Small intestine (tissue), 7 donors: ENCODE results near the gene PRM3. TPM values are rescaled to one million over a fixed set of nuclear protein-coding genes. Genes with fewer than 3 reads are reported as not detected.
A peak's percentile ranks its signal among the peaks of the same experiment; 100 is the strongest.

Experiments
- DNase-seq, 2 donors: peaks; one replicate each; pipeline versions ENCODE4 v3.0.0 to v3.0.0-alpha.2; 2013
- FAIRE-seq: peaks from 2 replicates; lab custom pipeline; 2012; peaks lifted over from hg19 to GRCh38; lab: Jason Lieb, UNC
- H3K27ac ChIP-seq, 3 donors: one replicate each; pipeline ENCODE4 v1.5.1; 2013; ENCODE audit warnings: low read length in 2 of 3, mild to moderate bottlenecking in 2 of 3, control low read depth in 1 of 3, inconsistent platforms in 1 of 3, low read depth in 1 of 3, moderate library complexity in 1 of 3
- H3K27me3 ChIP-seq, 3 donors: one replicate each; pipeline ENCODE4 v1.6.1; 2013; ENCODE audit warnings: low read length in 3 of 3, inconsistent platforms in 1 of 3; ENCODE audit not compliant: control insufficient read depth in 3 of 3, insufficient read depth in 3 of 3
- H3K36me3 ChIP-seq, 3 donors: one replicate each; pipeline ENCODE4 v1.6.1; 2013; ENCODE audit warnings: low read length in 3 of 3, inconsistent platforms in 1 of 3, low read depth in 1 of 3, mild to moderate bottlenecking in 1 of 3, moderate library complexity in 1 of 3; ENCODE audit not compliant: control insufficient read depth in 3 of 3, insufficient read depth in 2 of 3
- H3K4me1 ChIP-seq, 3 donors: one replicate each; pipeline ENCODE4 v1.6.1; 2013; ENCODE audit warnings: low read length in 2 of 3, inconsistent platforms in 1 of 3, low read depth in 1 of 3, mild to moderate bottlenecking in 1 of 3, moderate library complexity in 1 of 3; ENCODE audit not compliant: control insufficient read depth in 3 of 3, insufficient read depth in 2 of 3
- H3K4me3 ChIP-seq, 3 donors: one replicate each; pipeline ENCODE4 v1.5.1; 2013; ENCODE audit warnings: low read length in 3 of 3, control low read depth in 1 of 3, inconsistent platforms in 1 of 3, low read depth in 1 of 3, mild to moderate bottlenecking in 1 of 3, moderate library complexity in 1 of 3
- H3K9me3 ChIP-seq, 2 donors: one replicate each; pipeline ENCODE4 v1.6.1; 2013; ENCODE audit warnings: low read depth in 1 of 2, low read length in 1 of 2; ENCODE audit not compliant: control insufficient read depth in 2 of 2, insufficient read depth in 1 of 2
- WGBS, 3 donors: extraction: QIAGEN DNeasy Blood & Tissue Kit; methylation state at CpG; one replicate each; pipeline ENCODE4 v1.1.7; 2013; 5-methylcytosine and 5-hydroxymethylcytosine counted together
- polyA plus RNA-seq, 4 donors: library from polyadenylated mRNA; stranded (reverse) in 3 of 4; unstranded in 1 of 4; fragments of 200-250 nt in 3 of 4; fragments of 120-200 nt in 1 of 4; gene quantifications; one replicate each; pipeline versions ENCODE4 v1.2.1 to v1.2.3, GENCODE V29; 2013
- donor health status: healthy with polysubstance abuse.
- donor health status: control.
- donor health status: control.
- donor health status: Bipolar disorder and iron deficiency.
- donor health status: healthy.

PRM3 gene
- polyA plus RNA-seq, 4 donors, result not detected

DNA sequence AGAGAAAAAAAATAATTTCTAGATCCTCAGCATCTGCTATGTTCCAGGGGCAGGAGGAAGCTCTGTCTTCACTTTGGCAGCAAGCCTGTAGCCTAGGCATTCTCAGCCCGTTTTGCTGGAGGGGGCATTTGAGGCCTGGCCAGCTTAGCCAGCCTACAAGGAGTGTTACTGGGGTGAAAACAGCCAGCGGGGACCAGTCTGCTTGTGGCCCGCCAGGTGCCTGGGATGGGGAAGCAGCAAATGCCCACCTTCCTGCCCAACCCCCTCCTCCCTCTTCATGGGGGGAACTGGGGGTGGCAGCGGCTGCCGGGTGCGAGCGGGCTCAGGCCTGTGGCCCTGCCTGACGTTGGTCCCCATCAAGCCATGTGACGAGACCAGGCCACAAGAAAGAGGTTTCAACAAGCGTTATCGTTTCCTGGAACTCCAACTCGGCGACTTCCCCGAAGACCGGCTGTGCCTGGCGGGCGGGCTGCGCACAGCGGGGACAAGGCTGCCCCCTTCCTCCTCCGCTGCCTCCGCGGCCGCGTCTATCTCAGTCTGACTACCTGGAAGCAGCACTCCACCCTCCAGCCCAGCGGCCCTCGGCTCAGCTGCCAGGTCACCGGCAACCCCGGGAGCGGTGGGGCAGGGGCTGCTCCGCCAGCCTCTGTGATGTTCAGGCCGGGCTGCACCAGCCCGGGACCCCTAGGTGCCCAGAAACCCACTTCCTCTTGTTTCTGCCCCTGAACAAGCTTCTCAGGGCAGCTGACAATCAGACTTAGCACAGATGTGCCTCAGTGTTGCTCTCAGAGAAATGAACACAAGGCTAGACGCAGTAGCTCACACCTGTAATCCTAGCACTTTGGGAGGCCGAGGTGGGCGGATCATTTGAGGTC, 40.3 kb downstream of the PRM3 start:
- DNase-seq (peak; percentile 39 to 73), FAIRE-seq (no peak)
- Histone ChIP-seq H3K9me3 (no peaks in the 10 kb centered on the region), H3K4me1 (peaks cover 0 to 11% (median 0%) of the 10 kb centered on the region in 3 donors), H3K27ac (peak overlapping the region in 2 of 3 donors; percentile 63 to 91), H3K36me3 (no peaks in the 10 kb centered on the region), H3K27me3 (peaks cover 0 to 3% (median 0%) of the 10 kb centered on the region in 3 donors), H3K4me3 (no peak overlapping the region)
- 48 to 69% (median 63%) methylated on average over 32 to 35 of the region's 35 CpGs for WGBS, 3 donors

DNA sequence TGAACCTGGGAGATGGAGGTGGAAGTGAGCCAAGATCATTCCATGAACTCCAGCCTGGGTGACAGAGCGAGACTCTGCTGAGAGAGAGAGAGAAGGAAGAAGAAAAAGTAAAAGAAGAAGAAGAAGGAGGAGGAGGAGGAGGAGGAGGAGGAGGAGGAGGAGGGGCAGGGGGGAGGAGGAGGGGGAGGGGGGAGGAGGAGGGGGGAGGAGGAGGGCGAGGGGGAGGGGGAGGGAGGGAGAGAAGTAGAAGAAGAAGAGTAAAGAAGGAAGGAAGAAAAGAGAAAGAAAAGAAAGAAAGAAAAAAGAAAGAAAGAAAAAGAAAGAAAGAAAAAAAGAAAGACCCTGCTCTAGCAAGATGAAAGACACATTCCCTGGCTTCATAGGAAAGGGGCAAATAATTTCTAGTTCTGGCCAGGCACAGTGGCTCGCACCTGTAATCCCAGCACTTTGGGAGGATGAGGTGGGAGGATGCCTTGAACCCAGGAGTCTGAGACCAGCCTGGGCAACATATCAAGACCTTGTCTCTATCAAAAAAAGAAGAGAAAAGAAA, 41.1 kb downstream of the PRM3 start:
- H3K4me1 ChIP-seq, result peaks cover 0 to 11% (median 0%) of the 10 kb centered on the region in 3 donors
- no peaks in the 10 kb centered on the region for H3K36me3 ChIP-seq
- H3K9me3 ChIP-seq, result no peaks in the 10 kb centered on the region
- H3K4me3 ChIP-seq, result no peak overlapping the region
- peaks cover 0 to 3% (median 0%) of the 10 kb centered on the region in 3 donors for H3K27me3 ChIP-seq
- no peak for FAIRE-seq
- no peak for DNase-seq
- peak overlapping the region in 1 of 3 donors; percentile 91 for H3K27ac ChIP-seq
- 69 to 98% (median 72%) methylated on average over 1 to 2 of the region's 3 CpGs for WGBS, 3 donors

- Histone ChIP-seq H3K36me3 (no peaks in the 10 kb centered on the region), H3K4me3 (no peak overlapping the region), H3K9me3 (no peaks in the 10 kb centered on the region), H3K27ac (peak overlapping the region in 1 of 3 donors; percentile 5), H3K27me3 (peaks cover 0 to 3% (median 0%) of the 10 kb centered on the region in 3 donors), H3K4me1 (peaks cover 0 to 11% (median 0%) of the 10 kb centered on the region in 3 donors)
- DNase-seq (no peak), FAIRE-seq (no peak)
- 73 to 90% (median 81%) methylated on average over 10 of the region's 10 CpGs for WGBS, 3 donors
These were observed 42.0 kb downstream of the PRM3 start for GRCh38 chr16:11231367-11231970.

GRCh38 chr16:11229906-11230305, 43.5 kb downstream of the PRM3 start:
- FAIRE-seq (no peak), DNase-seq (no peak)
- 26 to 69% (median 43%) methylated on average over 4 of the region's 4 CpGs for WGBS, 3 donors
- no peaks in the 10 kb centered on the region for H3K36me3 ChIP-seq
- H3K27ac ChIP-seq, result no peak overlapping the region
- no peak overlapping the region for H3K4me3 ChIP-seq
- peaks cover 0 to 3% (median 0%) of the 10 kb centered on the region in 3 donors for H3K27me3 ChIP-seq
- peaks cover 0 to 7% (median 0%) of the 10 kb centered on the region in 3 donors for H3K4me1 ChIP-seq
- no peaks in the 10 kb centered on the region for H3K9me3 ChIP-seq

DNA sequence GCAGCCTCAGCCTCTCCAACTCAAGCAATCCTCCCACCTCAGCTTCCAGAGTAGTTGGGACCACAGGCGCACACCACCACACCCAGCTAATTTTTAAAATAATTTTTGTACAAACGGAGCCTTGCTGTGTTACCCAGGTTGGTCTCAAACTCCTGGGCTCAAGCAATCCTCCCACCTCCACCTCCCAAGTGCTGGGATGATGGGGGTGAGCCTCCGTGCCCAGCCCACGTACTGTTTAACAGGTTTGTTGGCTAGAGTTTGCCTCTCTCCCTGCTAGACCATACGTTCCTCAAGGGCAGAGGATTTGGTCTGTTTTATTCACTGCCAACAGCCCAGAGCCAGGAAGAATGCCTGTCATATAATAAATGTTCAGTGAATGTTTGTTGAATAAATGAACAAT, 44.0 kb downstream of the PRM3 start:
- 65 to 83% (median 70%) methylated on average over 5 of the region's 5 CpGs for WGBS, 3 donors
- H3K4me1 ChIP-seq, result peaks cover 0 to 7% (median 0%) of the 10 kb centered on the region in 3 donors
- no peaks in the 10 kb centered on the region for H3K36me3 ChIP-seq
- H3K27ac ChIP-seq, result no peak overlapping the region
- DNase-seq, result no peak
- peaks cover 0 to 3% (median 0%) of the 10 kb centered on the region in 3 donors for H3K27me3 ChIP-seq
- no peak overlapping the region for H3K4me3 ChIP-seq
- no peaks in the 10 kb centered on the region for H3K9me3 ChIP-seq
- no peak for FAIRE-seq

GRCh38 chr16:11225677-11226549, 47.5 kb downstream of the PRM3 start:
- FAIRE-seq (no peak), DNase-seq (no peak)
- Histone ChIP-seq H3K9me3 (no peaks in the 10 kb centered on the region), H3K4me1 (peaks cover 0 to 4% (median 0%) of the 10 kb centered on the region in 3 donors), H3K4me3 (no peak overlapping the region), H3K27ac (peak overlapping the region in 1 of 3 donors; percentile 92), H3K36me3 (no peaks in the 10 kb centered on the region), H3K27me3 (no peaks in the 10 kb centered on the region)
- WGBS, 3 donors, result 75 to 80% (median 76%) methylated on average over 17 to 18 of the region's 18 CpGs

GRCh38 chr16:11224894-11225676, 48.3 kb downstream of the PRM3 start:
- Histone ChIP-seq H3K9me3 (no peaks in the 10 kb centered on the region), H3K36me3 (no peaks in the 10 kb centered on the region), H3K4me1 (peaks cover 0 to 4% (median 0%) of the 10 kb centered on the region in 3 donors), H3K27ac (peak overlapping the region in 2 of 3 donors; percentile 48 to 92), H3K4me3 (no peak overlapping the region), H3K27me3 (no peaks in the 10 kb centered on the region)
- FAIRE-seq, result no peak
- DNase-seq, result peak in 1 of 2 donors; percentile 64
- 52 to 61% (median 54%) methylated on average over 21 of the region's 21 CpGs for WGBS, 3 donors
